Measurements from ENCODE around the gene KCNMA1.

KCNMA1 gene

GRCh38 chr10:77027141-77027540 lies 610.5 kb downstream of the KCNMA1 start:
- in situ Hi-C loops (cut with HindIII; ENCODE audit: low sequenced_read_pairs): no loop called here

GRCh38 chr10:77026148-77026547 lies 611.5 kb downstream of the KCNMA1 start:
- in situ Hi-C loops (cut with HindIII; ENCODE audit: low sequenced_read_pairs): no loop called here

GRCh38 chr10:77024461-77024860 lies 613.1 kb downstream of the KCNMA1 start:
- in situ Hi-C loops (cut with HindIII; ENCODE audit: low sequenced_read_pairs): no loop called here

GRCh38 chr10:77023396-77023795 lies 614.2 kb downstream of the KCNMA1 start:
- in situ Hi-C loops (cut with HindIII; ENCODE audit: low sequenced_read_pairs): no loop called here

- in situ Hi-C loops (cut with HindIII; ENCODE audit: low sequenced_read_pairs): no loop called here
Measured at GRCh38 chr10:77022671-77023070, 614.9 kb downstream of the KCNMA1 start.

GRCh38 chr10:77021966-77022490 lies 615.6 kb downstream of the KCNMA1 start:
- in situ Hi-C loops (cut with HindIII; ENCODE audit: low sequenced_read_pairs): no loop called here

- in situ Hi-C loops (cut with HindIII; ENCODE audit: low sequenced_read_pairs): no loop called here
Measured at GRCh38 chr10:77020426-77021040, 617.1 kb downstream of the KCNMA1 start.

GRCh38 chr10:77016855-77017254 lies 620.8 kb downstream of the KCNMA1 start:
- in situ Hi-C loops (cut with HindIII; ENCODE audit: low sequenced_read_pairs): no loop called here

GRCh38 chr10:77016278-77016815 lies 621.3 kb downstream of the KCNMA1 start:
- in situ Hi-C loops (cut with HindIII; ENCODE audit: low sequenced_read_pairs): no loop called here

GRCh38 chr10:77015360-77015759 lies 622.2 kb downstream of the KCNMA1 start:
- in situ Hi-C loops (cut with HindIII; ENCODE audit: low sequenced_read_pairs): no loop called here

- in situ Hi-C loops (cut with HindIII; ENCODE audit: low sequenced_read_pairs): no loop called here
Measured at GRCh38 chr10:77012812-77013500, 624.7 kb downstream of the KCNMA1 start.

- in situ Hi-C loops (cut with HindIII; ENCODE audit: low sequenced_read_pairs): no loop called here
Measured at GRCh38 chr10:77011874-77012811, 625.5 kb downstream of the KCNMA1 start.

GRCh38 chr10:77010430-77010829 lies 627.2 kb downstream of the KCNMA1 start:
- in situ Hi-C loops (cut with HindIII; ENCODE audit: low sequenced_read_pairs): no loop called here

- in situ Hi-C loops (cut with HindIII; ENCODE audit: low sequenced_read_pairs): no loop called here
Measured at GRCh38 chr10:77007834-77008233, 629.8 kb downstream of the KCNMA1 start.

- in situ Hi-C loops (cut with HindIII; ENCODE audit: low sequenced_read_pairs): no loop called here
Measured at GRCh38 chr10:77006836-77007511, 630.6 kb downstream of the KCNMA1 start.

GRCh38 chr10:77005871-77006270 lies 631.7 kb downstream of the KCNMA1 start:
- in situ Hi-C loops (cut with HindIII; ENCODE audit: low sequenced_read_pairs): no loop called here

- in situ Hi-C loops (cut with HindIII; ENCODE audit: low sequenced_read_pairs): no loop called here
Measured at GRCh38 chr10:77004917-77005564, 632.6 kb downstream of the KCNMA1 start.

GRCh38 chr10:77002872-77003271 lies 634.7 kb downstream of the KCNMA1 start:
- in situ Hi-C loops (cut with HindIII; ENCODE audit: low sequenced_read_pairs): no loop called here

GRCh38 chr10:77001206-77001605 lies 636.4 kb downstream of the KCNMA1 start:
- in situ Hi-C loops (cut with HindIII; ENCODE audit: low sequenced_read_pairs): no loop called here

- in situ Hi-C loops (cut with HindIII; ENCODE audit: low sequenced_read_pairs): no loop called here
Measured at GRCh38 chr10:76998451-76998850, 639.2 kb downstream of the KCNMA1 start.
